Stomach (tissue), 9 donors: Measurements from ENCODE around the gene KHSRP. TPM values are rescaled to one million over a fixed set of nuclear protein-coding genes. Genes with fewer than 3 reads are reported as not detected.

Experiments used
- DNase-seq, 2 donors: peaks; one replicate each; pipeline versions ENCODE4 v3.0.0 to v3.0.0-alpha.2; 2013 to 2019
- H3K27ac ChIP-seq, 5 donors: fragments of 200-600 bp in 4 of 5; sonication (generic) in 4 of 5; one replicate each; pipeline ENCODE4 v1.5.1; 2013 to 2019; ENCODE audit warnings: mild to moderate bottlenecking in 1 of 5, moderate library complexity in 1 of 5
- H3K27me3 ChIP-seq, 3 donors: fragments of 200-600 bp; sonication (generic); one replicate each; pipeline ENCODE4 v1.5.1; 2017 to 2019; ENCODE audit warnings: mixed run types in 1 of 3
- H3K36me3 ChIP-seq, 4 donors: fragments of 200-600 bp; sonication (generic); 1 replicate in 3 of 4; 2 replicates in 1 of 4; pipeline ENCODE4 v1.5.1; 2016 to 2019
- H3K4me1 ChIP-seq, 4 donors: fragments of 200-600 bp; sonication (generic); one replicate each; pipeline ENCODE4 v1.5.1; 2016 to 2019
- H3K4me3 ChIP-seq, 4 donors: fragments of 200-600 bp; sonication (generic) in 3 of 4; one replicate each; pipeline ENCODE4 v1.5.1; 2016 to 2019; ENCODE audit warnings: mild to moderate bottlenecking in 1 of 4
- H3K9me3 ChIP-seq, 4 donors: fragments of 200-600 bp; sonication (generic); one replicate each; pipeline ENCODE4 v1.5.1; 2016 to 2019
- EP300 ChIP-seq: sonication (generic); formaldehyde crosslinking; IDR thresholded peaks from one replicate; pipeline ENCODE4 v1.6.1; 2017; ENCODE audit warnings: antibody characterized with exemption
- POLR2A ChIP-seq, 4 donors: fragments of 450-650 bp; IDR thresholded peaks; one replicate each; pipeline ENCODE4 v1.6.1; 2016; ENCODE audit warnings: antibody characterized with exemption in 4 of 4, control low read depth in 2 of 4, mild to moderate bottlenecking in 1 of 4, moderate library complexity in 1 of 4
- POLR2AphosphoS5 ChIP-seq, 3 donors: sonication (generic); formaldehyde crosslinking; IDR thresholded peaks; one replicate each; pipeline ENCODE4 v1.6.1; 2016; ENCODE audit warnings: antibody characterized with exemption in 3 of 3
- WGBS, 5 donors: extraction: QIAGEN DNeasy Blood & Tissue Kit in 3 of 5; methylation state at CpG; one replicate each; pipeline versions ENCODE4 v1.1.5 to v1.1.7; 2013 to 2018; 5-methylcytosine and 5-hydroxymethylcytosine counted together
- intact Hi-C: fragments of 100-400 bp; cut with DNase I; formaldehyde crosslinking; loops from one replicate; pipeline ENCODE4 v1.15.1; 2023; ENCODE audit warnings: low total_unique reads
- polyA plus RNA-seq, 3 donors: library from polyadenylated mRNA; stranded (reverse); fragments of 200-250 nt; gene quantifications; one replicate each; pipeline ENCODE4 v1.2.3, GENCODE V29; 2013
- total RNA-seq, 5 donors: library from RNA; depleted of rRNA; stranded (reverse); fragments of >200 nt; gene quantifications; one replicate each; pipeline versions ENCODE4 v1.1.0 to v1.2.3, GENCODE V29; 2014 to 2016
- TF ChIP-seq, protein P1 (sequence below), 7 experiments: fragments of 450-650 bp in 4 of 7; fragments of 200-600 bp in 3 of 7; sonication (generic) in 3 of 7; IDR thresholded peaks; one replicate each; pipeline ENCODE4 v1.5.1; 2016 to 2019; ENCODE audit warnings: antibody characterized with exemption in 7 of 7, control low read depth in 2 of 7, mild to moderate bottlenecking in 1 of 7
- donor health status: healthy with polysubstance abuse.
- donor health status: Bipolar disorder and iron deficiency.
- donor health status: healthy.

Gene KHSRP
- total and polyA plus RNA-seq, 8 donors = 49.1 to 130 (median 111) TPM

DNA sequence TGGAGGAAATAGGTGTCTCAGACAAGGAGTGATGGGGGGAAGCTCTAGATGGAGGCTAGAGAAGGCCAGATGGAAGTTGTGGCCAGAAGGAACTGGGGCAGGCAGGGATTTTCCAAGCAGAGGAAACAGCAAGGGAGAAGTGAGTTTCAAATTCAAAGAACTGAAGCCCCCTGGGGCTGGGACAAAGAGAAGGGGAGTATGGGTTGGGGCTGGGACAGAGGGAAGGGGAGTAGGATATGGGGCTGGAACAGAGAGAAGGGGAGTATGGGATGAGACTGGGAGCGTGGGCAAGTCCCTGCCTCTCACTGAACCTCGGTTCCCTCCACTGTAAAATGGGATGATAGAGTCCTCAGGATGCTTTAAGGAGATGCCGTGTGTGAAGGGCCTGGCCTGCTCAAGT, 29.8 kb downstream of the KHSRP start:
- Histone ChIP-seq H3K4me3 (no peak overlapping the region), H3K9me3 (no peaks in the 10 kb centered on the region), H3K36me3 (peaks cover 0 to 20% (median 15%) of the 10 kb centered on the region in 4 donors), H3K27me3 (no peaks in the 10 kb centered on the region), H3K4me1 (peaks cover 5 to 30% (median 24%) of the 10 kb centered on the region in 4 donors), H3K27ac (no peak overlapping the region)
- intact Hi-C loops = no loop called here
- DNase-seq = no peak
- no peak for TF ChIP-seq POLR2AphosphoS5 (IDR thresholded peaks at IDR 0.05)
- 74 to 93% (median 91%) methylated on average over 3 of the region's 3 CpGs for WGBS, 5 donors

DNA sequence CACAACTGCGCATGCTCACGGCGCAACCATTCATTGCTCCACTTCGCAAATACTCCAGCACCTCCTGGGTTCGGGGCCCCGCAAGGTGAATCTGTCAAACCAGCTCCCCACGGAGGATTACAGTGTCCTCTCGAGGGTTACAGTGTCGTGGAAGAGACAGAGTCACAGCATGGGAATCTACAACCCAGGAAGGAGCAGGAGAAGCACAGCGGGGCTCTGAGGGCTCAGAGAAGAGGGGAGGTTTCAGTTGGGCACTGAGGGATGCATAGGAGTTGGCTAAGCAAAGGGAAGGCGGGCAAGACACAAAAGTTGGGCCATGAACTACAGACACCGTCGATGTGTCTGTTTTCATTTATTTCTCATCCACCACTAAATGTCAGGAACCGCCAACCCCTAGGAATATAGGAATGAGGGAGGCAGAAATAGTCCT, 30.6 kb downstream of the KHSRP start:
- Histone ChIP-seq H3K4me3 (peak overlapping the region; percentile 75 to 89 (median 80)), H3K36me3 (peaks cover 5 to 28% (median 23%) of the 10 kb centered on the region in 4 donors), H3K9me3 (no peaks in the 10 kb centered on the region), H3K27ac (peak overlapping the region; percentile 81 to 96 (median 95)), H3K4me1 (peaks cover 5 to 30% (median 24%) of the 10 kb centered on the region in 4 donors), H3K27me3 (no peaks in the 10 kb centered on the region)
- 26 to 32% (median 28%) methylated on average over 14 of the region's 14 CpGs for WGBS, 5 donors
- TF ChIP-seq POLR2AphosphoS5 (IDR thresholded peaks at IDR 0.05) = no peak
- no peak for DNase-seq
- intact Hi-C loops = no loop called here

DNA sequence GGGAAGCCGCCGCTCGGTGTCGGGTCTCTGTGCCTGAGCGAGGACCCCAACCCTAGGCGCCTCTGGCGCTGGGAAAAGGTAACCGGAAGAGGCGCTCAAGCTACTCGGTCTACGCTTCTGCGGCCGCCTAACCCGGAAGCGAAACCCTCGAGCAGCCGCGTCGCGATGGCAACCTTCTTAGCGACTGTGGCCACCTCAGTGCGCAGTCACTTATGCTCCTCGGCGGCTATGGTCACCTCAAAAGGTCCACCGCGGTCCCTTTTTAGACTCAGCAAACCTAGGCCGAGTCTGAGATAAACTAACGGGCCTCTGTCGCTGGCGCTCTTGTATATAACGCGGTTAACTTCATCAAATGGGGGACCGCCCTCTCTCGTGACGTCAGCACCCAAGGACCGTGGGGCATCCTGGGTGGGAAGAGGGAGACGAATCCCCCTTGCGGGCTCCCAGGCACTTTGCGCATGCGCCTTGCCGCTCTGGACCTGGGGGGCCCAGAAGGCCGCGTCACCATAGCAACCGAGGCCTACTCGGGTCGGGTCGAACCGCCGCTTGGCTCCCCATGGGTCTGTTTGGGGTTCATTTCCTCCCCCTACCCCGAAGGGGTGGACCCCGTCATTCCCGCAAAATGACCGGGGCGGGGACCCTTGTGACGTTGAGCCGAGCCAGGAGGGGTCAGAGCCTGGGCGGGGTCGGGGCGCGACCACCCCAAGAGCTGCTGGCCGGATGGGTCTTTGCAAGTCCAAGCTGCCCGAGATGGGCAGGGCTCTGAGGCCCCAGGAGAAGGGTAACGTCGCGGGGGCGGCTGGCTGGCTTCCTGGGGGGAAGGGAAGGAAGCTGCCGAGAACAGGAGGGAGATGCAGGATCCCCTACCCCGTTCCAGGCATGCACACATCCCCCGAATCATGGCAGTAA, 31.3 kb downstream of the KHSRP start, which contains the start of gene GTF2F1:
TSS of gene GTF2F1 (minus strand) at position 91 of the 909 bp plus-strand sequence. CDS start 169 bp downstream, outside the sequence.
- no peaks in the 10 kb centered on the region for H3K27me3 ChIP-seq
- peak; percentile 92 to 98 for DNase-seq
- intact Hi-C loops = no loop called here
- peaks cover 12 to 35% (median 30%) of the 10 kb centered on the region in 4 donors for H3K36me3 ChIP-seq
- no peaks in the 10 kb centered on the region for H3K9me3 ChIP-seq
- WGBS, 5 donors = 0 to 1% (median 0%) methylated on average over 33 to 69 of the region's 69 CpGs
- peaks cover 5 to 30% (median 24%) of the 10 kb centered on the region in 4 donors for H3K4me1 ChIP-seq
- H3K27ac ChIP-seq = peak within 1 kb of the TSS; percentile 81 to 96 (median 95)
- peak within 1 kb of the TSS; percentile 75 to 89 (median 80) for H3K4me3 ChIP-seq
- no peak for TF ChIP-seq EP300
- no peak for TF ChIP-seq POLR2A (IDR thresholded peaks at IDR 0.05)
- peak; percentile 29 to 57 (median 52) for TF ChIP-seq POLR2AphosphoS5 (IDR thresholded peaks at IDR 0.05)
- TF ChIP-seq, protein P1, sequence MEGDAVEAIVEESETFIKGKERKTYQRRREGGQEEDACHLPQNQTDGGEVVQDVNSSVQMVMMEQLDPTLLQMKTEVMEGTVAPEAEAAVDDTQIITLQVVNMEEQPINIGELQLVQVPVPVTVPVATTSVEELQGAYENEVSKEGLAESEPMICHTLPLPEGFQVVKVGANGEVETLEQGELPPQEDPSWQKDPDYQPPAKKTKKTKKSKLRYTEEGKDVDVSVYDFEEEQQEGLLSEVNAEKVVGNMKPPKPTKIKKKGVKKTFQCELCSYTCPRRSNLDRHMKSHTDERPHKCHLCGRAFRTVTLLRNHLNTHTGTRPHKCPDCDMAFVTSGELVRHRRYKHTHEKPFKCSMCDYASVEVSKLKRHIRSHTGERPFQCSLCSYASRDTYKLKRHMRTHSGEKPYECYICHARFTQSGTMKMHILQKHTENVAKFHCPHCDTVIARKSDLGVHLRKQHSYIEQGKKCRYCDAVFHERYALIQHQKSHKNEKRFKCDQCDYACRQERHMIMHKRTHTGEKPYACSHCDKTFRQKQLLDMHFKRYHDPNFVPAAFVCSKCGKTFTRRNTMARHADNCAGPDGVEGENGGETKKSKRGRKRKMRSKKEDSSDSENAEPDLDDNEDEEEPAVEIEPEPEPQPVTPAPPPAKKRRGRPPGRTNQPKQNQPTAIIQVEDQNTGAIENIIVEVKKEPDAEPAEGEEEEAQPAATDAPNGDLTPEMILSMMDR (IDR thresholded peaks at IDR 0.05) = peak in 1 of 7 experiments; percentile 17

DNA sequence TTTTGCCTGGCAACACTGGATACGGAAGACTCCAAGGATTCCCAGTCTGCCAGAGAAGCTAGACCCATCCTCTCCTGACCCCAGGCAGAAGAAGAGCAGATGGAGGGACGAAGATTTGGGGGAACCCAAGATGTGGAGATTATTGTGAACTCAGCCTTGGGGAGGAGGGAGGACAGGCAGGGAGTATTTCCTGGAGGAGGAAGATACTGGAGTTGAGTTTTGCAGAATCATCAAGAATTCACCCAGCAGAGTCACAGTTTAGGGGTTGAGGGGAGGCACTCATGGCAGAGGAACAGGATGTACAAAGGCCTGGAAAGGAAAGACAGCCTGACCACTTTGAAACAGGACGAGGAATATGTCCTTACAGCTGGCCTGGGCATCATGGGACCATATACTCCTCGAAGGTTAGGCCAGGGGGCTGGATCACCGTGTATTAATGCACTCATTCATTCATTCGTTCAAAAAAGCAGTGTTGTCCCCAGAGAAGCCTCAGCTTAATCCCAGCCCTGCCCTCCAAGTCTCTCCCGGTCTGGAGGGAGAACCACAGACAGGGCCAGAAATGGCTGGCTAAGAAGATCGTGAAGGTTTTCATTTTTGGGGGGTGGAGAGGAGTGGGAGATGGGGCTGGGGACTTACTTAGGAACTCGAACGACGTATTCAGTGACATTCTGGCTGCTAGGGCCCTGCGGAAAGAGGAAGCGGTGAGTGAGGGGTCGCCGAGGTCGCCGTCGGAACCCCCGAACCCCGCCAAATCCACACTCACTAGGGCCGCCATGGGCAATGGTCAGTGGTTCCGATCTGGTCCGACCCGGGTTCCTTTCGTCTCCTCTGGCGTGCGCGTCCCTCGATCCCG, 32.2 kb downstream of the KHSRP start:
- intact Hi-C loops = no loop called here
- Histone ChIP-seq H3K9me3 (no peaks in the 10 kb centered on the region), H3K27me3 (no peaks in the 10 kb centered on the region), H3K27ac (peak overlapping the region; percentile 81 to 96 (median 95)), H3K36me3 (peaks cover 15 to 44% (median 39%) of the 10 kb centered on the region in 4 donors), H3K4me1 (peaks cover 5 to 30% (median 24%) of the 10 kb centered on the region in 4 donors), H3K4me3 (peak overlapping the region; percentile 75 to 89 (median 80))
- DNase-seq = no peak
- 7 to 18% (median 7%) methylated on average over 11 to 30 of the region's 30 CpGs for WGBS, 5 donors
- TF ChIP-seq EP300 (no peak), POLR2AphosphoS5 (IDR thresholded peaks at IDR 0.05) (no peak), POLR2A (IDR thresholded peaks at IDR 0.05) (no peak)
- TF ChIP-seq, protein P1 (IDR thresholded peaks at IDR 0.05) = no peak

DNA sequence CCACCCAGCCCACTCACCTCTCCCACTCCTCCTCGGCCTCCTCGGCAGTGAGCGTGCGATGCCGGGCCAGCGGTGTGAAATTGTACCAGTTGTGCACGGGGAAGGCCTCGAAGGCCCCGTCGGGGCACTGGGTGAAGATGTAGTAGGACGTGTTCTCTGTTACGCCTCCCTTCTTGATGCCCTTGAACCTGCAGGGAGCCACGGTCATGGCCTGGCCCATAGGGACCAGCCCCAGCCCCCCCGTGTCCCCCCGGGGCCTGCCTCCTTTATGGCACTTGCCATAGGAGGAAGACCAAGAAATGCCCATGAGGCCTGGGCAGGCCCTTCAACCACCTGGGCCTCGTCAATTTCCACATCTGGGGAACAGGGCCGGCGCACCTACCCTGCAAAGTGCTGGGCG, 37.2 kb downstream of the KHSRP start:
- intact Hi-C loops = no loop called here
- Histone ChIP-seq H3K4me3 (no peak overlapping the region), H3K27me3 (no peaks in the 10 kb centered on the region), H3K27ac (no peak overlapping the region), H3K36me3 (peaks cover 48 to 95% (median 90%) of the 10 kb centered on the region in 4 donors), H3K4me1 (peaks cover 4 to 18% (median 13%) of the 10 kb centered on the region in 4 donors), H3K9me3 (no peaks in the 10 kb centered on the region)
- DNase-seq = no peak
- WGBS, 5 donors = 94 to 97% (median 96%) methylated on average over 13 to 19 of the region's 19 CpGs
- TF ChIP-seq EP300 = no peak
- TF ChIP-seq POLR2AphosphoS5 (IDR thresholded peaks at IDR 0.05) = no peak
- TF ChIP-seq, protein P1 (IDR thresholded peaks at IDR 0.05) = no peak
- no peak for TF ChIP-seq POLR2A (IDR thresholded peaks at IDR 0.05)
